Measurements from ENCODE around the gene TIMM22.

Gene TIMM22

GRCh38 chr17:1035546-1036170 lies 38.7 kb downstream of the TIMM22 start:
- no peak for DNase-seq (ENCODE audit: insufficient read length, low spot score)
- TF ChIP-seq CTCF (IDR thresholded peaks at IDR 0.05; ENCODE audit: insufficient read depth, missing control alignments) = no peak
- FAIRE-seq = no peak

DNA sequence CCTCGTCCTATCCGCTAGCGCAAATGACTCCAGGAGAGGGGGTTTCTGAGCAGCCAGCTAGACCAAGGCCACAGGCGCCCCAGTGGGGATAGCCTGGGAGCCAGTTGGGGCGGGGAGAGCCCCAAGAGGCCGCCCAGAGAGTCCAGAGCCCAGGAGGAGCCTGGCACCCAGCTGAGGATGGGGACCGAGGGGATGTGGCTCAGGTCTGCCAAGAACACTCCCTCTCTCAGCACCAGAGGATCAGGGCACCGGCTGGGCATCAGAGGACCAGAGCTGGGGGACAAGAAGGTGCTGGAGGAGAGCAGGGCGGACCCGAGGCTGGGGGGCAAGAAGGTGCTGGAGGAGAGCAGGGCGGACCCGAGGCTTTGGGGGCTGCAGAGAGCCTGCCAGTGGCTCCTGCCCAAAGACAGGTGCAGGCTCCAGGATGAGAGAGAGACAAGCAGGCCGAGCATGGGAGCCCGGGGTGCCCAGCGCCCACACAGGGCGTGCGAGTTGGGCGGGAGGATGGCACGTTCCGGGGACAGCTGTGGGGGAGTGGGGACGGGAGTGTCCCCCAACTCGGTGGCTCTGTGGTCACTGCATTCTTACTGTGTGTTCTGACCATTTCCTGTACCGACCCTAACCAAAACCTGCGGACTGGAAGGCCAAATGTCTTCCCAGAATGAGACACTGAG lies 39.4 kb downstream of the TIMM22 start:
- FAIRE-seq (no peak), DNase-seq (ENCODE audit: insufficient read length, low spot score) (no peak)
- TF ChIP-seq CTCF (IDR thresholded peaks at IDR 0.05; ENCODE audit: insufficient read depth, missing control alignments) = no peak

GRCh38 chr17:1036845-1037237 lies 39.9 kb downstream of the TIMM22 start:
- no peak for TF ChIP-seq CTCF (IDR thresholded peaks at IDR 0.05; ENCODE audit: insufficient read depth, missing control alignments)
- no peak for DNase-seq (ENCODE audit: insufficient read length, low spot score)
- no peak for FAIRE-seq

- DNase-seq (ENCODE audit: insufficient read length, low spot score) (no peak), FAIRE-seq (no peak)
- no peak for TF ChIP-seq CTCF (IDR thresholded peaks at IDR 0.05; ENCODE audit: insufficient read depth, missing control alignments)
Observed at GRCh38 chr17:1037238-1037879, 40.4 kb downstream of the TIMM22 start.

DNA sequence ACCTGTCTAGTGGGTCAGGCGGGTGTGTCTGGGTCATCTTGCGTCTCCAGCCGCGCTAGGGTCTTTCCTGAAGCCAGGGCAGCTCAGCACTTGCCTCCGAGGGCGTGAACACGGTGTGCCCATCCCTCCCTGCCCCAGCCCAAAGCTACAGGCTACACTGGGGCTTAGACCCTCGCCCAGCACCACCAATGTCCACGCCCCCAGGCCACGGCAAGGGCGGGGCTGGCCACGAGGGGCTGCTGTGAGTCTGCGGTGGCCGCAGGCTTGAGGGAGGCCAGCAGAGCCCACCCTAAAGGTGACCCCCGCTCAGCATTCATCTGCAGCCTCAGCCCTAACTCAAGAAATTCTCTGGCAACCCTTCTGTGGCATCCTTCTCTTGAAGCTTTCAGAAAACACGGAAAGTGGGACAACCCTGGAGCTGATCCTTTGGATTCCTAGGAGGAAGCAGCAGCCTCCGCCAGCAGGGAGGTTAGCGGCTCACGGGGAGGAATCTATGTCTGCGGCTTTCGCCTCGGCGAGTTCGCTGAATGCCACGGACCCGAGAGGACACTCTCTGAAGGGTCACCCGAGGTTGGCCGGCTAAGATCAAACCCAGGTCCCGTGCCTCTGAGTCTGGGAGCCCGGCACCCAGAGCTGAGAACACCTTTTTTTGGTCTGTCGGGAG lies 41.7 kb downstream of the TIMM22 start:
- FAIRE-seq = no peak
- no peak for DNase-seq (ENCODE audit: insufficient read length, low spot score)
- no peak for TF ChIP-seq CTCF (IDR thresholded peaks at IDR 0.05; ENCODE audit: insufficient read depth, missing control alignments)

GRCh38 chr17:1039123-1039507 lies 42.2 kb downstream of the TIMM22 start:
- DNase-seq (ENCODE audit: insufficient read length, low spot score) (no peak), FAIRE-seq (no peak)
- TF ChIP-seq CTCF (IDR thresholded peaks at IDR 0.05; ENCODE audit: insufficient read depth, missing control alignments) = no peak
